ENCODE measurements around the gene CNTN5.

The CNTN5 gene

DNA sequence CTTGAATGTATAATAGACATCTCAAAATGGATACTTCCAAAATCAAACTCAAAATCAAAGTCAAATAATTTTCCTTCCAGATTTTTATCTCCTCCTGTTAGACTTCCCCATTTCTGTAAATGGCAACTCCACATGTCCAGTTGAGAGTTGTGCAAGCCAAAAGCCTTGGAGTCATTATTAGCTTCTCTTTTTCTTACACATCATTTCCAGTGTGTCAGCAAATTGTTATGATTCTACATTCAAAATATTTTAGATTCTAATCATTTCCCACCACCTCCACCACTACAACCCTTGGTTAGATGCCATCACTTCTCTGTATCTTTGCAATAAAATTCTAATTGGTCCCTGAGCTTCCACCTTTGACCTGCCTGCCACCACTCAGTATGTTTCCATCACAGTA is 155.7 kb downstream of the CNTN5 start:
- Histone ChIP-seq H3K4me1 (ENCODE audit: control insufficient read depth, insufficient read depth, low read length) (no peaks in the 10 kb centered on the region), H3K27me3 (ENCODE audit: control insufficient read depth, insufficient read depth, low read length) (no peaks in the 10 kb centered on the region), H3K4me3 (ENCODE audit: low read length) (no peak overlapping the region), H3K9me3 (replicated peaks; ENCODE audit: low read length) (no peaks in the 10 kb centered on the region), H3K9ac (ENCODE audit: low read depth, low read length) (no peak overlapping the region), H3K36me3 (ENCODE audit: insufficient read depth, low read length) (no peaks in the 10 kb centered on the region), H3K4me2 (ENCODE audit: low read length) (no peak overlapping the region)

DNA sequence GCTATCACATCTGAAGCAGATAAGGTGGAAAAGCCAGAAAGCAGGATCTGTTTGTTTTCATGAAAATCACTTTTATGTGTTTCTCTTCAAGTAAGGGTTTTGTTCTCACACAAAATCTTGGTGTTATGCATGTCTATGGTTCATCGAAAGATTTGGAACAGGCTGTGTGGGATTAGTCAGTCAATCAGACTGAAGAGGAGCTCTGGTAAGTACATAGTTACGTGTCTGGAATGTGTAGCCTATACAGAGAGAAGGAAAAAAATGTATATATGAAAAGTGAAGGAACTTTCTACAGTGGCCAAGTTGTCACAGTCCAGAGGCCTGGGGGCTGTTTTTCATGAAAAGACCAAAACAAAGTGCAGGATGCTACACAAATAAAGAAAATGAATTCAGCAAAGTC is 156.7 kb downstream of the CNTN5 start:
- H3K27me3 ChIP-seq (ENCODE audit: control insufficient read depth, insufficient read depth, low read length) = no peaks in the 10 kb centered on the region
- H3K4me2 ChIP-seq (ENCODE audit: low read length) = no peak overlapping the region
- no peak overlapping the region for H3K9ac ChIP-seq (ENCODE audit: low read depth, low read length)
- no peaks in the 10 kb centered on the region for H3K36me3 ChIP-seq (ENCODE audit: insufficient read depth, low read length)
- no peaks in the 10 kb centered on the region for H3K4me1 ChIP-seq (ENCODE audit: control insufficient read depth, insufficient read depth, low read length)
- H3K9me3 ChIP-seq (replicated peaks; ENCODE audit: low read length) = no peaks in the 10 kb centered on the region
- no peak overlapping the region for H3K4me3 ChIP-seq (ENCODE audit: low read length)

DNA sequence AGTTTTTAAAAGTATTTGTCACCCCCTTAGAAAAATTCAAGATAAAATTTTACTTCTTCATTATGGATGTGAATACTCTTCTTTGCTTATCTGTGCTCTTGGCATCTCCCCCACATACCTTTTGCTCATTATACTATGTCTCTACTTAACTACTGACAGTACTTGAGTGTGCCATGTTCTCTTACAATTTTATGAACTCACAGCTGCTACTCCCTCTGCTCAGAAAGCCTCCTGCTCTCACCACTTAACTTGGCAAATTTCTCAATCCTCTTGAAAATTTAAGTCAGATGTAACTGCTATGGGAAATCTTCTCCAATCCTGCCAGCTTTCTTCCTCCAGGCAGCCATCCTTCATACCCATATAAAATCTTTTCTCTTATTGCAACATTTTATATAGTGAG is 163.4 kb downstream of the CNTN5 start:
- no peaks in the 10 kb centered on the region for H3K4me1 ChIP-seq (ENCODE audit: control insufficient read depth, insufficient read depth, low read length)
- H3K36me3 ChIP-seq (ENCODE audit: insufficient read depth, low read length) = no peaks in the 10 kb centered on the region
- no peak overlapping the region for H3K4me2 ChIP-seq (ENCODE audit: low read length)
- no peaks in the 10 kb centered on the region for H3K27me3 ChIP-seq (ENCODE audit: control insufficient read depth, insufficient read depth, low read length)
- H3K4me3 ChIP-seq (ENCODE audit: low read length) = no peak overlapping the region
- no peak overlapping the region for H3K9ac ChIP-seq (ENCODE audit: low read depth, low read length)
- no peaks in the 10 kb centered on the region for H3K9me3 ChIP-seq (replicated peaks; ENCODE audit: low read length)

DNA sequence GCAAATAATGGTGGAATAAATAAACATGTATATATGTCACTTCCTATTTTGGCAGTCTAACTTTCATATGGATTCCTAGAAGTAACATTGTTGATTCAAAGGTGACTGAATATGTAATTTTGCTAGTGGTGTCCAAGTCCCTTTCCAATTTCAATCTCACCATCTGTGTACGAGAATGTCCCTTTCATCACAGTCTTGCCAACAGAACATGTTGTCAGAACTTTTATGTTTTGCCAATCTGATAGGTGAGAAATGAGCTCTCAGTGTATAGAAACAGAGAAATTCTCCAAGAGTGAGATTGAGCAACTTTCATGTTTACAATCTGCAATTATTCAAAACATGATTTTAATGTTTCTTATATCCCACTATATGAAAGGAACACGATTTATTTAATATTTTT is 167.5 kb downstream of the CNTN5 start:
- H3K4me3 ChIP-seq (ENCODE audit: low read length) = no peak overlapping the region
- no peak overlapping the region for H3K9ac ChIP-seq (ENCODE audit: low read depth, low read length)
- no peaks in the 10 kb centered on the region for H3K36me3 ChIP-seq (ENCODE audit: insufficient read depth, low read length)
- no peaks in the 10 kb centered on the region for H3K4me1 ChIP-seq (ENCODE audit: control insufficient read depth, insufficient read depth, low read length)
- no peak overlapping the region for H3K4me2 ChIP-seq (ENCODE audit: low read length)
- H3K9me3 ChIP-seq (replicated peaks; ENCODE audit: low read length) = no peaks in the 10 kb centered on the region
- H3K27me3 ChIP-seq (ENCODE audit: control insufficient read depth, insufficient read depth, low read length) = no peaks in the 10 kb centered on the region

DNA sequence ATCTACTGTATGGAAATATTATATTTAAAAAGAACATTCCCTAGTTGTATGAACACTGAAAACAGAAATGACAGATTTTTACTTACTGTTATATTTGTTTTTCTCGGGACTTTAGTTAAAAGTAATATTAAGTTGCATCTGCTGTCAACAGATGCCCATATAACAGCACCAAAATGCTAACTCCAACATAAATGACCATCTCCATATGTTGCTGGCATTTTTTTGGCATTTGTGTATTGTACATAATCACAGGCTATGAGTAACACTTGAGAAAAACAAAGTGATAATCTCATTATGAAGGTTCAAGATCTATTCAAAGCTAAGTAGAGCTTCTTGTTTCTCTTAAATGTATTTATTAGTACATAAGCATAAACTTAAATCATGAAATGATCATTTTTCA is 172.0 kb downstream of the CNTN5 start:
- no peaks in the 10 kb centered on the region for H3K4me1 ChIP-seq (ENCODE audit: control insufficient read depth, insufficient read depth, low read length)
- H3K4me2 ChIP-seq (ENCODE audit: low read length) = no peak overlapping the region
- no peaks in the 10 kb centered on the region for H3K36me3 ChIP-seq (ENCODE audit: insufficient read depth, low read length)
- no peaks in the 10 kb centered on the region for H3K9me3 ChIP-seq (replicated peaks; ENCODE audit: low read length)
- no peak overlapping the region for H3K4me3 ChIP-seq (ENCODE audit: low read length)
- no peak overlapping the region for H3K9ac ChIP-seq (ENCODE audit: low read depth, low read length)
- H3K27me3 ChIP-seq (ENCODE audit: control insufficient read depth, insufficient read depth, low read length) = no peaks in the 10 kb centered on the region

DNA sequence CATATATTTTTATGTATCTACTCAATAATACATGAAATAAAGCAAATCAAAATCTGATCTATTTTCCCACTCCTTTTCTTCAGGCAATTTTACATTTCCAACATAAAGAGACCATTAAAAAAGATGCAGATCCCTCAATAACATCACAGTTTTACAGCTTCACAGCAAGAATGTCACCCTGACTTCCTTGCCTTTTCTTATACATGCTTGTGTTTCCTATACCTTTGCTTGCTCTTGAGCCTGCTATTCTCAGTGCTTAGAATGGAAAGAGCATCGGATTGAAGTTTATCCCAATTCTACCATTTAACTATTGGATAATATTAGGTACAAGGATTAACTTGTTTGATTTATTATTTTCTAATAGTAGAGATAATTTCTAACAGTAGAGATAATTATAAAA is 176.7 kb downstream of the CNTN5 start:
- no peaks in the 10 kb centered on the region for H3K4me1 ChIP-seq (ENCODE audit: control insufficient read depth, insufficient read depth, low read length)
- no peaks in the 10 kb centered on the region for H3K36me3 ChIP-seq (ENCODE audit: insufficient read depth, low read length)
- H3K4me2 ChIP-seq (ENCODE audit: low read length) = no peak overlapping the region
- H3K27me3 ChIP-seq (ENCODE audit: control insufficient read depth, insufficient read depth, low read length) = no peaks in the 10 kb centered on the region
- H3K4me3 ChIP-seq (ENCODE audit: low read length) = no peak overlapping the region
- no peak overlapping the region for H3K9ac ChIP-seq (ENCODE audit: low read depth, low read length)
- H3K9me3 ChIP-seq (replicated peaks; ENCODE audit: low read length) = no peaks in the 10 kb centered on the region

DNA sequence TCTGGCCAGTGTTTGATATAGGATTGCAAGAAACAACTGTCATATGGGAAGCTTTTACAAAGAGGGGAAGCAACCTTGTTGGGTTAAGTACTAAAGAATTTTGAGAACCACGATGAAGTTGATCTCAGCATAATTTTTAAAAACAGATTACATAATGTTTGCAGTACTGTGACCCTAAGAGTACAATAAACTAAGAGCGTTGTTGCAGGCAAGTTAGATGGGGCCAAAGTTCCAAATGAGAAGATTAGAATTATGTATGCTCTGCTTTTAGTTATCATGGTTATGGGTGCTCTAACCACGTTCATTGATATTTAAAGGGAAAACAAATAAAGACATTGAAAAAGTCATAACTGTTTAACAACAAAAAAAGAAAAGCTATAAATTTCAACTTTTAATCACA is 177.5 kb downstream of the CNTN5 start:
- Histone ChIP-seq H3K9ac (ENCODE audit: low read depth, low read length) (no peak overlapping the region), H3K9me3 (replicated peaks; ENCODE audit: low read length) (no peaks in the 10 kb centered on the region), H3K4me1 (ENCODE audit: control insufficient read depth, insufficient read depth, low read length) (no peaks in the 10 kb centered on the region), H3K4me2 (ENCODE audit: low read length) (no peak overlapping the region), H3K27me3 (ENCODE audit: control insufficient read depth, insufficient read depth, low read length) (no peaks in the 10 kb centered on the region), H3K4me3 (ENCODE audit: low read length) (no peak overlapping the region), H3K36me3 (ENCODE audit: insufficient read depth, low read length) (no peaks in the 10 kb centered on the region)

DNA sequence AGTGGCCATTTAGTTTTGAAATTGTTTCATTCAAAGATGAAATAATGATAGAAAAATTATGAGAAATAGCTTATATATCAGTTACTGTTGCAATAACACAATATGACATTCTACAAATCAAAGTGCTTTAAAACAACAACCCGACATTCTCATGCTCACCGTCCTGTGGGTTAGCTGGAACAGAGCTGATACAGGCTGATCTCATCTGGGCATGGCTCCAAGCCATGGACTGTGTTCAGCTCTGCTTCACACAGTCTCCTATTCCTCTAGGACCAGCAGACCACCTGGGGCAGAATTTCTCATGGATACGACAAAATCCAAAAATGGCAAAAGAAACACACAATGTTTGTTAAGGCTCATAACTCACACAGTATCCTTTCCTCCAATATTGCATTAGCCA is 178.6 kb downstream of the CNTN5 start:
- no peaks in the 10 kb centered on the region for H3K27me3 ChIP-seq (ENCODE audit: control insufficient read depth, insufficient read depth, low read length)

DNA sequence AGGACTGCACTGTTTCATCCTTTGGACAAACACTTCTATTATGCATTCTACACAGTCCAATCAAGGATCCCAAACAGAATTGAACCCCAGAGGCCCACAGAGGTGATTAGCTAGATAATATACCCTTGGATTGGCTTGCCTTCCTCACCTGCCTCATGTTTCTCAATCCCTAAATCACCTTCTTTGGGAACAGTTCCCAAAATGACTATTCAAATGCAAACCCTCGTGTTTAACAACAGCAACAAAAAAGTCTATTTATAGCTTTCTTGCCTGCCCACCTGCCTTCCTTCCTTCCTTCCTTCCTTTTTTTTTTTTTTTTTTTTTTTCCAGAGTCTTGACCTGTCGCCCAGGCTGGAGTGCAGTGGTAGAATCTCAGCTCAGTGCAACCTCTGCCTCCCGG is 180.0 kb downstream of the CNTN5 start:
- H3K9ac ChIP-seq (ENCODE audit: low read depth, low read length) = no peak overlapping the region

More for the DNA sequence above, 178.6 kb downstream of the CNTN5 start:
- Histone ChIP-seq H3K4me2 (ENCODE audit: low read length) (no peak overlapping the region), H3K36me3 (ENCODE audit: insufficient read depth, low read length) (no peaks in the 10 kb centered on the region), H3K9ac (ENCODE audit: low read depth, low read length) (no peak overlapping the region), H3K4me1 (ENCODE audit: control insufficient read depth, insufficient read depth, low read length) (no peaks in the 10 kb centered on the region), H3K9me3 (replicated peaks; ENCODE audit: low read length) (no peaks in the 10 kb centered on the region), H3K4me3 (ENCODE audit: low read length) (no peak overlapping the region)

DNA sequence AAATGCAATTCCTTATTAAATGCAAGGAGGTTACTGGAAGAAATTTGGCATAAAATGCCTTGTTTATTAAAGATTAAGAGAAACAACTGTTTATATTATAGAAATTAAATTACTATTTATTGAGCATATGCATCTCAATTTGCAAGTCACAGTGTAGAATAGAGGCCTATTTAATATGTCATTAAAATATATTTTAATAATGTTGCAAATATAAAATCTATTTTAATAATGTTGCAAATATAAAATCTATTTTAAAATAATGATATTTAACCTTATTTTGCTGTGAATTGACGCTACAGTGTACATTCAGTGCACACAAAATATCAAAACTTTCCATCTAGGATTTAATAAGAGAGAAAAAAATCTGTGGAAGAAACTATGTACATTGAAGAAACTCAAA is 188.1 kb downstream of the CNTN5 start:
- no peak overlapping the region for H3K4me2 ChIP-seq (ENCODE audit: low read length)
- no peak overlapping the region for H3K4me3 ChIP-seq (ENCODE audit: low read length)
- no peaks in the 10 kb centered on the region for H3K36me3 ChIP-seq (ENCODE audit: insufficient read depth, low read length)
- H3K27me3 ChIP-seq (ENCODE audit: control insufficient read depth, insufficient read depth, low read length) = no peaks in the 10 kb centered on the region
- H3K9me3 ChIP-seq (replicated peaks; ENCODE audit: low read length) = no peaks in the 10 kb centered on the region
- H3K9ac ChIP-seq (ENCODE audit: low read depth, low read length) = no peak overlapping the region
- H3K4me1 ChIP-seq (ENCODE audit: control insufficient read depth, insufficient read depth, low read length) = no peaks in the 10 kb centered on the region

More for the DNA sequence above, 180.0 kb downstream of the CNTN5 start:
- no peak overlapping the region for H3K4me2 ChIP-seq (ENCODE audit: low read length)
- H3K36me3 ChIP-seq (ENCODE audit: insufficient read depth, low read length) = no peaks in the 10 kb centered on the region
- H3K4me3 ChIP-seq (ENCODE audit: low read length) = no peak overlapping the region
- no peaks in the 10 kb centered on the region for H3K9me3 ChIP-seq (replicated peaks; ENCODE audit: low read length)
- no peaks in the 10 kb centered on the region for H3K27me3 ChIP-seq (ENCODE audit: control insufficient read depth, insufficient read depth, low read length)
- H3K4me1 ChIP-seq (ENCODE audit: control insufficient read depth, insufficient read depth, low read length) = no peaks in the 10 kb centered on the region

DNA sequence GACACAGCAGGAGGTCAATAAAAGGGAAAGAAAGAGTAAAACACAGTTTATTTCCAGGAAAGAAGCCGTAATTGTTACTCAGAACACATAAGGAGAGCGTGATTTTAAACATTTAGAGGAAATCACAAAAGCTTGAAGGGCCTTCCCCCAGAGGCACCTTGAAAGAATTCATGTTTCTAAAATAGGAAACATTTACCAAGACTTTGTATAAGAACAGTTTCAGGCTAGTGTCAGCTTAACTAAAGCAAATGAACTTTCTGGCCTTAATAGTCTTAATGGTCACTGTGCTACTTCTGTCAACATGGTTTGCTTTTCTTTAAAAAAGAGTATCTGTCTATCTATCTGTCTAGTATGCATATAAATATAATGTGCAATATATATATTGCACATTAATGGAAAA is 208.8 kb downstream of the CNTN5 start:
- Histone ChIP-seq H3K27me3 (ENCODE audit: control insufficient read depth, insufficient read depth, low read length) (no peaks in the 10 kb centered on the region), H3K4me2 (ENCODE audit: low read length) (no peak overlapping the region), H3K36me3 (ENCODE audit: insufficient read depth, low read length) (no peaks in the 10 kb centered on the region), H3K4me3 (ENCODE audit: low read length) (no peak overlapping the region), H3K9me3 (replicated peaks; ENCODE audit: low read length) (no peaks in the 10 kb centered on the region), H3K4me1 (ENCODE audit: control insufficient read depth, insufficient read depth, low read length) (no peaks in the 10 kb centered on the region), H3K9ac (ENCODE audit: low read depth, low read length) (no peak overlapping the region)

DNA sequence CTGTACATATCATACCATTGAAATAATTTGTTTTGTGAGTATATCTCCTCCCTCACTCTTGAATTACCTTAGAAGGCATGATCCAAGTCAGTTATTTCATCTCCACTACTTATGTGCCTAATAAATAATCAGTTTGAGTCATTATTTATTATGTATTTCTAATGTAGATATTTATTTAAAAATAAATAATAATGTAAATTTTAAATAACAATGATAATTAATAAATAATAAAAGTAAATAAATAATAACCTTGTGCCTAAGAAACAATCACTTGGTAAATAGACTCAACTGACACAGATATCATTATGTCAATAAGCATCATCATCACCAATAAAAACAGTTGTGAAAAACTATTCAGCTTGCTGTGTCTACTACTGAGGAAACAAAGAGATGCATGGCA is 213.8 kb downstream of the CNTN5 start:
- no peaks in the 10 kb centered on the region for H3K27me3 ChIP-seq (ENCODE audit: control insufficient read depth, insufficient read depth, low read length)
- no peak overlapping the region for H3K4me3 ChIP-seq (ENCODE audit: low read length)

More for the DNA sequence above, 213.8 kb downstream of the CNTN5 start:
- Histone ChIP-seq H3K36me3 (ENCODE audit: insufficient read depth, low read length) (no peaks in the 10 kb centered on the region), H3K9me3 (replicated peaks; ENCODE audit: low read length) (no peaks in the 10 kb centered on the region), H3K4me2 (ENCODE audit: low read length) (no peak overlapping the region), H3K9ac (ENCODE audit: low read depth, low read length) (no peak overlapping the region), H3K4me1 (ENCODE audit: control insufficient read depth, insufficient read depth, low read length) (no peaks in the 10 kb centered on the region)
